OCI-LY1 (cell line): ENCODE data around the gene KPNA5.

Experiments
- H2AFZ ChIP-seq: fragments of 200-600 bp; sonication (generic), shearing (Covaris generic); 2 replicates; pipeline ENCODE4 v1.6.0; 2014; ENCODE audit warnings: antibody characterized with exemption, mild to moderate bottlenecking, low read length
- H3F3A ChIP-seq: fragments of 200-600 bp; sonication (generic), shearing (Covaris generic); 2 replicates; pipeline ENCODE4 v1.6.0; 2014; ENCODE audit warnings: mild to moderate bottlenecking, antibody characterized with exemption, low read length, moderate library complexity; ENCODE audit not compliant: insufficient read depth
- H3K27ac ChIP-seq: fragments of 200-600 bp; sonication (generic); 2 replicates; pipeline ENCODE4 v1.5.1; 2014; ENCODE audit warnings: low read length, mixed run types, mild to moderate bottlenecking, low read depth; ENCODE audit not compliant: poor library complexity, severe bottlenecking
- H3K27me3 ChIP-seq: fragments of 200-600 bp; sonication (generic); 2 replicates; pipeline ENCODE4 v1.6.0; 2014; ENCODE audit warnings: antibody characterized with exemption, mild to moderate bottlenecking, low read length, moderate library complexity; ENCODE audit not compliant: insufficient read depth
- H3K36me3 ChIP-seq: fragments of 200-600 bp; sonication (generic); 2 replicates; pipeline ENCODE4 v1.6.1; 2014; ENCODE audit warnings: mild to moderate bottlenecking, antibody characterized with exemption, low read length, moderate library complexity, mixed read lengths; ENCODE audit not compliant: insufficient read depth
- H3K4me1 ChIP-seq: fragments of 200-600 bp; sonication (generic); 2 replicates; pipeline ENCODE4 v1.5.1; 2014; ENCODE audit warnings: mild to moderate bottlenecking, low read length, moderate library complexity; ENCODE audit not compliant: insufficient read depth, severe bottlenecking
- H3K4me2 ChIP-seq: fragments of 200-600 bp; sonication (generic), shearing (Covaris generic); 2 replicates; pipeline ENCODE4 v1.6.1; 2014; ENCODE audit warnings: low read length
- H3K4me3 ChIP-seq: fragments of 200-600 bp; sonication (generic); 2 replicates; pipeline ENCODE4 v1.5.1; 2014; ENCODE audit warnings: low read length, low read depth, mild to moderate bottlenecking, mixed read lengths; ENCODE audit not compliant: poor library complexity, severe bottlenecking
- H3K79me2 ChIP-seq: fragments of 200-600 bp; shearing (Covaris generic); 2 replicates; pipeline ENCODE4 v1.6.1; 2016; ENCODE audit warnings: mixed run types, low read length, mixed read lengths; ENCODE audit not compliant: insufficient read depth
- H3K9ac ChIP-seq: fragments of 200-600 bp; sonication (generic), shearing (Covaris generic); 2 replicates; pipeline ENCODE4 v1.6.1; 2014; ENCODE audit warnings: mild to moderate bottlenecking, low read length, mixed read lengths
- H3K9me2 ChIP-seq: fragments of 200-600 bp; sonication (generic), shearing (Covaris generic); 2 replicates; pipeline ENCODE4 v1.6.1; 2014; ENCODE audit warnings: low read depth, mild to moderate bottlenecking, low read length, mixed read lengths
- H3K9me3 ChIP-seq: fragments of 200-600 bp; shearing (Covaris generic); 2 replicates; pipeline ENCODE4 v1.6.1; 2014; ENCODE audit warnings: low read length, mixed read lengths
- H4K20me1 ChIP-seq: fragments of 200-600 bp; sonication (generic), shearing (Covaris generic); 2 replicates; pipeline ENCODE4 v1.6.0; 2016; ENCODE audit warnings: mild to moderate bottlenecking, low read length; ENCODE audit not compliant: insufficient read depth
- EZH2 ChIP-seq: fragments of 200-600 bp; sonication (generic), shearing (Covaris generic); IDR thresholded peaks from 2 replicates; pipeline ENCODE4 v1.8.0; 2017; ENCODE audit warnings: borderline replicate concordance, mixed run types, mild to moderate bottlenecking, antibody characterized with exemption, low read length, moderate library complexity, mixed read lengths
- TF ChIP-seq, protein P1 (sequence below): fragments of 200-600 bp; sonication (generic), shearing (Covaris generic); IDR thresholded peaks from 2 replicates; pipeline ENCODE4 v1.5.1; 2017; ENCODE audit warnings: mild to moderate bottlenecking, antibody characterized with exemption, low read length, moderate library complexity, mixed read lengths

KPNA5 gene

DNA sequence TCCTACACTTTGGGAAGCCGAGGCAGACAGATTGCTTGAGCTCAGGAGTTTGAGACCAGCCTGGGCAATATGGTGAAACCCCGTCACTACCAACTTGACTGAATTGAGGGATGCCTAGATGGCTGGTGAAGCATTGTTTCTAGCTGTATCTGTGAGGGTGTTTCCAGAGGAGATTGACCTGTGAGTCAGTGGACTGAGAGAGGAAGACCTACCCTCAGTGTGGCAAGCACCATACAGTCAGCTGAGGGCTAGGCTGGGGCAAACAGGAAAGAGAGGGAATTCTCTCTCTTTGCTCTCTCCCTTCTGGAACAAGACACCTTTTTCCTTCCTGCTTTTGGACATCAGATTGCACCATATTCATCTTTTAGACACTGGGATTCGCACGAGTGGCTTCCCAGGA is 8.7 kb upstream of the KPNA5 start:
- TF ChIP-seq, protein P1, sequence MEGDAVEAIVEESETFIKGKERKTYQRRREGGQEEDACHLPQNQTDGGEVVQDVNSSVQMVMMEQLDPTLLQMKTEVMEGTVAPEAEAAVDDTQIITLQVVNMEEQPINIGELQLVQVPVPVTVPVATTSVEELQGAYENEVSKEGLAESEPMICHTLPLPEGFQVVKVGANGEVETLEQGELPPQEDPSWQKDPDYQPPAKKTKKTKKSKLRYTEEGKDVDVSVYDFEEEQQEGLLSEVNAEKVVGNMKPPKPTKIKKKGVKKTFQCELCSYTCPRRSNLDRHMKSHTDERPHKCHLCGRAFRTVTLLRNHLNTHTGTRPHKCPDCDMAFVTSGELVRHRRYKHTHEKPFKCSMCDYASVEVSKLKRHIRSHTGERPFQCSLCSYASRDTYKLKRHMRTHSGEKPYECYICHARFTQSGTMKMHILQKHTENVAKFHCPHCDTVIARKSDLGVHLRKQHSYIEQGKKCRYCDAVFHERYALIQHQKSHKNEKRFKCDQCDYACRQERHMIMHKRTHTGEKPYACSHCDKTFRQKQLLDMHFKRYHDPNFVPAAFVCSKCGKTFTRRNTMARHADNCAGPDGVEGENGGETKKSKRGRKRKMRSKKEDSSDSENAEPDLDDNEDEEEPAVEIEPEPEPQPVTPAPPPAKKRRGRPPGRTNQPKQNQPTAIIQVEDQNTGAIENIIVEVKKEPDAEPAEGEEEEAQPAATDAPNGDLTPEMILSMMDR, result no peak
- no peak for TF ChIP-seq EZH2
- Histone ChIP-seq H3K27ac (no peak overlapping the region), H3K4me2 (no peak overlapping the region), H3K4me1 (peaks cover 6% of the 10 kb centered on the region), H4K20me1 (no peaks in the 10 kb centered on the region), H3F3A (no peaks in the 10 kb centered on the region), H3K27me3 (0 out of 2 replicates have a peak, but pooled peaks cover 3% of the 10 kb centered on the region), H3K4me3 (no peak overlapping the region), H3K79me2 (peaks cover 10% of the 10 kb centered on the region), H3K9me2 (no peaks in the 10 kb centered on the region), H2AFZ (no peak overlapping the region), H3K36me3 (no peaks in the 10 kb centered on the region), H3K9me3 (no peaks in the 10 kb centered on the region), H3K9ac (no peak overlapping the region)

DNA sequence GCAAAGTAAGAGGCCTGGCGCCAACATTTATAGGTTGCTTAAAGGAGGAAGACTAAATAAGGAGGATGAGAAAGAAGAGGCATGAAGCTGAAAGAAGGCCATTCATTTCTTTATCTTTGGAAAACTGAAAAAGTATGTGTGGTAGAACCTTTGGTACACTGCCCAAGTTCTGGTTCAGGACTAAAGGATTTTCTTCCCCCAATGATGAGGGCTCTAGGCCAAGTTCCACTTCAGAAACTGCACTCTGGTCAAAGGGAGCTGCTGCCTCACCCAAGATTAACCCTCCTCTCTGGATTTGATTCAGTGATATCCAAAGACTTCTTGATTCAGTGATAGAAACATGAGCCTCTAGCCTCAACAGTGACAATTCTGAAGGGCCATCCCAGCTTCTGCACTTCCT is 5.0 kb upstream of the KPNA5 start:
- Histone ChIP-seq H3K27me3 (0 out of 2 replicates have a peak, but pooled peaks cover 3% of the 10 kb centered on the region), H3K9me2 (no peaks in the 10 kb centered on the region), H4K20me1 (no peaks in the 10 kb centered on the region), H3K4me1 (peaks cover 9% of the 10 kb centered on the region), H3K79me2 (no peaks in the 10 kb centered on the region), H3K9me3 (no peaks in the 10 kb centered on the region), H3K27ac (no peak overlapping the region), H3F3A (no peaks in the 10 kb centered on the region), H3K36me3 (no peaks in the 10 kb centered on the region), H3K9ac (no peak overlapping the region), H3K4me3 (no peak overlapping the region), H3K4me2 (no peak overlapping the region), H2AFZ (no peak overlapping the region)
- no peak for TF ChIP-seq EZH2
- TF ChIP-seq, protein P1, result no peak

DNA sequence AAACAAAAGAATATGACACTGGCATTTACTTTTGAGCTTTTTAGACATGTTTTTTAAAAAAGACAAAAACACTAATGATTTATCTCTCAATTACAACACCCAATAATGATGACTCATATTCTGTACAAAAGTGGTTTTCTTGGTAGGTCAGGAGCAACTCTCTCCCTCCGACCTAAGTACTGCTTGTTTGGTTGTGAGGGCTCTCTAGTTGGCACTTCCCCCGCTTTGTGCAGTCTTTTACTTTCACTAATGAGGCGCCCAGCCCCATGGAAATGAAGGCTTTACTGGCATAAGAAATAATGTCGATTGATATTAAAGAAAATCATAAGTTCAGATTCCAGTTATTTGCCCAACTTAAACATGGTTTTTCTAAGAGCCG is 1.3 kb downstream of the KPNA5 start:
- Histone ChIP-seq H2AFZ (no peak overlapping the region), H3K27ac (peak overlapping the region; percentile 81), H3K36me3 (peaks cover 12% of the 10 kb centered on the region; the same call in 1 of the 2 replicates), H3K4me3 (peak overlapping the region; percentile 84), H3K9me2 (no peaks in the 10 kb centered on the region), H3K4me1 (peaks cover 25% of the 10 kb centered on the region), H3K9ac (peak overlapping the region; percentile 83), H4K20me1 (no peaks in the 10 kb centered on the region), H3K79me2 (peaks cover 14% of the 10 kb centered on the region), H3K27me3 (no peaks in the 10 kb centered on the region), H3K4me2 (peak overlapping the region; percentile 92), H3F3A (peaks cover 6% of the 10 kb centered on the region), H3K9me3 (no peaks in the 10 kb centered on the region)
- TF ChIP-seq EZH2, result no peak
- TF ChIP-seq, protein P1, result no peak
